ENCODE data around the gene RBM39. TPM values are rescaled to one million over a fixed set of nuclear protein-coding genes. Genes with fewer than 3 reads are reported as not detected.
"Not testable (repeated sequence)": the region's sequence is repeated elsewhere in the genome, so short reads cannot be mapped to it uniquely, and the experiment has no call there.

Gene RBM39
- total RNA-seq, 2 donors from 2014 or later, result 143 to 172 TPM

DNA sequence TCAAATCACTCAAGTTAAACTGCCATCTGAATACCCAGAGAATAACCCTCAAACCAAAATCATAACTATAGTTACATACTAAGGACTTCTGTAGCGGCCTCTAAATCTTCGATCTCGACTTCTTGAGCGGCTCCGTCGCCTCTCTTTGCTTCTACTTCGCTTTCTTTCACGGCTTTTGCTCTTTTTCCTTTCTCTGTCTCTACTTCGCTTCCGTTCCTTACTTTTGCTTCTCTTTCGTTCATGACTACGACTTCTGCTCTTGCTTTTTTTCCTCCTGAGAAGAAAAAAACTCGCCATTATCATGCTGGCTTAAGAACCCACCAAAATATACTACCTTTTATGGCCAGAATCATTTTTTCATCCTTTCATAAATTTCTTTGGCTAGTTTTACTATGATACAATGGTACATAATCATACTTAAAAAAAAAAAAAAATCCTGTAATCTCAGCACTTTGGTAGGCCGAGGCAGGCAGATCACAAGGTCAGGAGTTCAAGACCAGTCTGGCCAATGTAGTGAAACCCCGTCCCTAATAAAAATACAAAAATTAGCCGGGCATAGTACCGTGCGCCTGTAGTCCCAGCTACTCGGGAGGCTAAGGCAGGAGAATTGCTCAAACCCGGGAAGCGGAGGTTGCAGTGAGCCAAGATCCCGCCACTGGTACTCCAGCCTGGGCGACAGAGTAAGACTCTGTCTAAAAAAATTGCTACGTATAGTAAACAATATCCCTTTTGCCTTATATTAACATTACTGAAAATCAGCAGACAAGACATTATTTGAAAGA is 10.0 kb downstream of the RBM39 start:
- intact Hi-C loops (cut with DNase I), result no loop called here
- no peak for ATAC-seq
- DNase-seq, result no peak

GRCh38 chr20:35731469-35731788 is 10.6 kb downstream of the RBM39 start:
- intact Hi-C loops (cut with DNase I), result no loop called here

DNA sequence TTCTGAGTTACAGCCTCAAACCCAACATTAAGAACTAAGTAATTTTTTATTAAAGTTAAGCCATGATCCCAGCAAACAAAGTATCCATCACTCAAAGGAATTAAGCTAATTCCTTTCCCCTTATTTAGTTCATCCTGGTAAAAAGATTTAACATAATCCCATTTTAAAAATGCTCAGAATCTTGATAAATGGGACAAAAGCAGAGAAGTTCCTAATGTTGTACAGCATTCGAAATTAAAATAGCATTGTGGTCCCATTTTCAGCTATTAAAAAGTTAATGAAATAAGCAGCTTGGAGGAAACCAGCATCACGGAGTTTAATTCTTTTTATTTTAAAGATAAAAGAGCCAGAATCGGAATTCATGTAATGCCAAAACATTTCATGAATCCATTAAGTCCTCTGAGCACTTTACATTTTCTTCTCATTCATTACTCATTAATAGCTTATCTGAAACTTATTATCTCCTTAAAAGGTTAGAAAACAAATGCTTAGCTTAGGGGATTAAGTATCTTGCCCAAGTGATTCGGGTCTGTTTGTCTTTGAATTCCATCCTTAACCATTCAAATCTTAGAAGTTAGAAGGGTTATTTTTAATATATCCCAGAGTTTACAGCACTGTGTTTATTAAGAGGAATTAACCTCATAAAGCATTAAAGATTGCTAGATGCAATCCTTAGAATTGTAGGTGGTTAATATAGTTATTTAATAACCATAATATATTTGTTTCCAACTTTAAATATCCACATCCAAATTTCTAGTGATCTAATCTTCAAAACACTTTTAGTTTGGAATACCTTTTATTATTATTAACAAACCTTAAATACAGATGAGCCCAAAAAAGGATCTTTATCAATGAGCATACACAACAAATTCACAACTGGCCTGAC is 11.2 kb downstream of the RBM39 start:
- intact Hi-C loops (cut with DNase I), result no loop called here
- ATAC-seq (no peak), DNase-seq (no peak)

More at GRCh38 chr20:35731469-35731788, 10.6 kb downstream of the RBM39 start:
- ATAC-seq (no peak), DNase-seq (no peak)

- intact Hi-C loops (cut with DNase I), result no loop called here
- ATAC-seq, result no peak
- no peak for DNase-seq
Observed at GRCh38 chr20:35729836-35730582, 12.1 kb downstream of the RBM39 start.

DNA sequence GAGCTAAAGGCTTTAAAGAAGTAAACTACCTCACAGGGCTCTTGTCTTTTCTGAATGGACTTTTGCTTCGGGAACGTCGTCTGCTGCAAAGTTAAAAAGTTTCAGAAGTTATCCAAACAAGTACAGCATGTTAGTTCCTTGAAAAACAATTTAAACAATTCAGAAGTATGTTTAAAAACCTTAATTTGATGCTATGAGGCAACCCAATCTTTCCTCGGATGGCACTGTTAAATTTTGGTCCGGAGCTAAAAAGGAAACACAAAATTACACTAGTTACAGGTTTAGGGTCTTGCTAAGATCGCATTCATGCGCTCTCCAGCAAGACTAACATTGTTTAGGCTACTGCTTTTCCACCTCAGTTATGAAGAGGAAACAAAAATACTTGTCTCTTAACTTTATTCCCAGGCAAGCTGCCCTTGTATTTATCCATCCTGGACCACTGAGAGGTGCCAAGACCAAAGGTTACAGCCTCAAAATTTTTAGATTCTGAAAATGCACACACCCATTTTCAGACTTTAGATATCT is 12.7 kb downstream of the RBM39 start:
- DNase-seq (no peak), ATAC-seq (no peak)
- intact Hi-C loops (cut with DNase I), result no loop called here

DNA sequence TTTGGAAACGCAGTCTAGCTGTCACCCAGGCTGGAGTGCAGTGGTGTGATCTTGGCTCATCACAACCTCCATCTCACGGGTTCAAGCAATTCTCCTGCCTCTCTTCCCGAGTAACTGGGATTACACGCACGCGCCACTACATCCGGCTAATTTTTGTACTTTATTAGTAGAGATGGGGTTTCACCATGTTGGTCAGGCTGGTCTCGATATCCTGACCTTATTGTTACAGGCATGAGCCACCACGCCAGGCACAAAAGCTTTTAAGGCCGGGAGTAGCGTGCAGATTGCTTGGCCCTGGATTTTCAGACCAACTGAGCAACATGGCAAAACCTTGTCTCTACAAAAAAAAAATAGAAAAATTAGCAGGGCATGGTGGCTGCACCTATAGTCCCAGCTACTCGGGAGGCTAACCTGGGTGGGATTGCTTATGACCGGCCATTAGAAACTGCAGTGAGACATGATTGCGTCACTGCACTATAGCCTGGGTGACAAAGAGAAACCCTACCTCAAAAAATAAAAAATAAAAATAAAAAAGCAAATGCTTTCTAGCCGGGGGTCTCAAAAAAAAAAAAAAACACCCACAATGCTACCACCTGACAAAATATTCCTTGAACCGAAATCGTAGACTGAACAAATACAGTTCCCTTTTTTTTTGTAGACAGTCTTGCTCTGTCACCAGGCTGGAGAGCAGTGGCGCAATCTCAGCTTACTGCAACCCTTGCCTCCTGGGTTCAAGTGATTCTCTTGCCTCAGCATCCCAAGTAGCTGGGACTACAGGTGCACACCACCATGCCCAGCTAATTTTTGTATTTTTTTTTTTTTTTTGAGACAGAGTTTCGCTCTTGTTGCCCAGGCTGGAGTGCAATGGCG is 15.0 kb downstream of the RBM39 start:
- DNase-seq (no peak), ATAC-seq (no peak)
- intact Hi-C loops (cut with DNase I), result no loop called here

GRCh38 chr20:35724321-35725230 is 17.5 kb downstream of the RBM39 start:
- no peak for DNase-seq
- intact Hi-C loops (cut with DNase I), result no loop called here
- no peak for ATAC-seq

DNA sequence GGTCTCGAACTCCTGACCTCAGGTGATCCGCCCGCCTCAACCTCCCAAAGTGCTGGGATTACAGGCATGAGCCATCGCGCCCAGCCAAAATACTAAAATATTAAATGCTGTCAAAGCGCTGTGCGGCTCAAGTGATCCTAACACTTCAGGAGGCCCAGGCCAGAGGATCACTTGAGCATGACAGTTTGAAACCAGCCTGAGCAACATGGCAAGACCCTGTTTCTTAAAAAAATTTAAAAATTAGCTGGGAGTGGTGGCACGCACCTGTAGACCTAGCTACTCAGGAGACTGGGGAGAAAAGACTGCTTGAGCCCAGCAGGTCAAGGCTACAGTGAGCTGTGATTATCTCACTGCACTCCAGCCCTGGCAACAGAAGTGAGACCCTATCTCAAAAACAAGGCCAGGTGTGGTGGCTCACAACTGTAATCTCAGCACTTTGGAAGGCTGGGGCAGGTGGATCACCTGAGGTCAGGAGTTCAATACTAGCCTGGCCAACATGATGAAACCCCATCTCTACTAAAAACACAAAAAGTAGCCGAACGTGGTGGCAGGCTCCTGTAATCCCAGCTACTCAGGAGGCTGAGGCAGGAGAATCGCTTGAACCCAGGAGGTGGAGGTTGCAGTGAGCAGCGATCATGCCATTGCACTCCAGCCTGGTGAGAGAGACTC is 18.3 kb downstream of the RBM39 start:
- intact Hi-C loops (cut with DNase I); ATAC-seq; DNase-seq: not testable (repeated sequence)

GRCh38 chr20:35723275-35723639 is 18.8 kb downstream of the RBM39 start:
- DNase-seq; ATAC-seq; intact Hi-C loops (cut with DNase I): not testable (repeated sequence)

DNA sequence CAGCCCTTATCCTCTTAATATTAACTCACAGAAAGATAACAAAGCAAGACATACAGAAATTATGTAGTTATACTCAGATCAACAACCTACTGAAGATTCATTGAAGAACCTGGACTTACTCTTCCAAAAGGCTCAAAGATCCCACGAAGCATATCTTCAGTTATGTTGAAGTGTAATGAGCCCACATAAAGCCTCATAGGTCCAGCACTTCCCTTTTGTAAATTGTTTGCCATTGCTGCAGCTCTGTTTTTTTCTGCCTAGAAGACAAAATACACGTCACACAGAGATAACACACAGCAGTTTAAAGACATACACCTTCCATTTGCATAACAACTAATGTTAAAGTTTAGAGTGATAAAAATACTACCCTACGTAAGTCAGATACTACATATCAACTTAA is 20.4 kb downstream of the RBM39 start:
- intact Hi-C loops (cut with DNase I), result loop anchor here in 1 of 2 donors (2.0 kb wide), 1 partner anchor 15 kb away; no protein-coding TSS in a partner anchor
- DNase-seq, result no peak
- no peak for ATAC-seq

DNA sequence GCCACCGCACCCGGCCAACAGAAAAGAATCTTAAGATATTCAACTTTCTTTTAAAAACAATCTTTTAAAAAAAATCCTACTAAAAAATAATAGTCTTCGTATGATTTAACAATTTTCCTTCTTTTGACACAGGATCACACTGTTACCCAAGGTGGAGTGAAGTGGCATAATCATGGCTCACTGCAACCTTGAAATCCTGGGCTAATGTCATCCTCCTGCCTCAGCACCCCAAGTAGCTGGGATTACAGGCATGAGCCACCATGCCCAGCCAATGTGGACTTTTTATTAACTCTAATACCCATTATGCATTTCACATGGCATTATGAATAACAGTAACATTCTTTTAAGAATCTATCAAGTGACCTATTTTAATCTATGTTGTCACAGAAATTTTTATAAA is 20.8 kb downstream of the RBM39 start:
- DNase-seq (no peak), ATAC-seq (no peak)
- intact Hi-C loops (cut with DNase I), result loop anchor here in 1 of 2 donors (2.0 kb wide), 1 partner anchor 16 kb away; no protein-coding TSS in a partner anchor

GRCh38 chr20:35720165-35721123 is 21.6 kb downstream of the RBM39 start:
- ATAC-seq (no peak), DNase-seq (no peak)
- intact Hi-C loops (cut with DNase I), result loop anchor here in 1 of 2 donors (2.0 kb wide), 1 partner anchor 16 kb away; no protein-coding TSS in a partner anchor

DNA sequence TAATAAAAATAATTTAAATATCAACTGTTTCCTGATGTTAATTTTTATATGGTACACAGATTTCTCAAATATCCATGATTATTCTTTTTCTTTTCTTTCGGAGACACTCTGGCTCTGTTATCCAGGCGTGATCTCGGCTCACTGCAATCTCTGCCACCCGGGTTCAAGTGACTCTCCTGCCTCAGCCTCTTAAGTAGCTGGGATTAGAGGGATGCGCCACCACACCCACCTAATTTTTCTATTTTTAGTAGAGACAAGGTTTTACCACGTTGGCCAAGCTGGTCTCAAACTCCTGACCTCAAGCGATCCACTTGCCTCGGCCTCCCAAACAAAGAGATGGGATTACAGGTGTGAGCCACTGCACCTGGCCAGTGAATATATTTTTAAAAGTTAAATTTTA is 22.3 kb downstream of the RBM39 start:
- no peak for DNase-seq
- intact Hi-C loops (cut with DNase I), result loop anchor here in 1 of 2 donors (2.0 kb wide), 1 partner anchor 17 kb away; no protein-coding TSS in a partner anchor
- no peak for ATAC-seq

DNA sequence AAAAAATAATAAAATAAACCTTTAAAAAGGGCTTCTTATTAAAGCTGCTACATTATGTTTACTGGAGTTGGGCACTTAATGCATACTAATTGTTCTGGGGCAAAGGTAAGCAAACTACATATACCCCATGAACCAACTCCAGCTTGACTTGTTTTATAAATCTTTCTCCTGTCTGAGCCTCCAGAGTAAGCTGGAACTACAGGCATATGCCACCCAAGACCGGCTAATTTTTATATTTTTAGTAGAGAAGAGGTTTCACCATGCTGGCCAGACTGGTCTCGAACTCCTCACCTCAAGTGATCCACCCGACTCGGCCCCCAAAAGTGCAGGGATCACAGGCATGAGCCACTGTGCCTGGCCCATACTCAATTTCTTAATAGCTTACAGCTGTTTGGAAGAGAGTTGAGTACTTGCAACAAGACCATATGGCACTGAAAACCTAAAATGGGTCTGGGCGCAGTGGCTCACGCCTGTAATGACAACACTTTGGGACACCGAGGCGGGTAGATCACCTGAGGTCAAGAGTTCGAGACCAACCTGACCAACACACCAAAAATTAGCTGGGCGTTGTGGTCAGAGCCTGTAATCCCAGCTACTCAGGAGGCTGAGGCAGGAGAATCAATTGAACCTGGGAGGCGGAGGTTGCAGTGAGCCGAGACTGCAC is 23.0 kb downstream of the RBM39 start:
- intact Hi-C loops (cut with DNase I), result no loop called here
- no peak for ATAC-seq
- DNase-seq, result no peak

DNA sequence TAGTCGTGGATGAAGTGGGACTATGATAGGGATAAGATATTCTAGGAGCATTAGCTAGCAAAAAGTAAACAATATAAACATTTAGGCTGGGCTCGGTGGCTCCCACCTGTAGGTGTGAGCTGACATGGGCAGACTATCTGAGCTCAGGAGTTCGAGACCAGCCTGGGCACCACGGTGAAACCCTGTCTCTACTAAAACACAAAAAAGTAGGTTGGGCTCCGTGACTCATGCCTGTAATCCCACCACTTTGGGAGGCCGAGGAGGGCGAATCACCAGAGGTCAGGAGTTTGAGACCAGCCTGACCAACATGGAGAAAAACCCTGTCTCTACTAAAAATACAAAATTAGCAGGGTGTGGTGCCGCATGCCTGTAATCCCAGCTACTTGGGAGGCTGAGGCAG is 23.7 kb downstream of the RBM39 start:
- intact Hi-C loops (cut with DNase I); ATAC-seq; DNase-seq: not testable (repeated sequence)

Measured in left cardiac atrium (tissue), 4 donors.